HG02943 (cell line): ENCODE results near the gene TIMM10.
A peak's percentile ranks its signal among the peaks of the same experiment; 100 is the strongest.

Experiments used
- ATAC-seq: cut with Tn5 transposase; IDR thresholded peaks from one replicate; pipeline ENCODE4 v1.9.1; 2021; ENCODE audit warnings: mild to moderate bottlenecking, low read depth, moderate library complexity; ENCODE audit not compliant: unreplicated experiment

Gene TIMM10

GRCh38 chr11:57508341-57509170 lies 22.0 kb downstream of the TIMM10 start:
- no peak for ATAC-seq

- no peak for ATAC-seq
These were observed 24.0 kb downstream of the TIMM10 start for GRCh38 chr11:57506522-57506921.

- ATAC-seq: no peak
These were observed 26.0 kb downstream of the TIMM10 start for GRCh38 chr11:57504511-57504910.

GRCh38 chr11:57502870-57503269 lies 27.7 kb downstream of the TIMM10 start:
- ATAC-seq: no peak

GRCh38 chr11:57502376-57502775 lies 28.2 kb downstream of the TIMM10 start:
- ATAC-seq: no peak

GRCh38 chr11:57501953-57502352 lies 28.6 kb downstream of the TIMM10 start:
- no peak for ATAC-seq

- ATAC-seq: no peak
These were observed 29.6 kb downstream of the TIMM10 start for GRCh38 chr11:57500926-57501325.

GRCh38 chr11:57500515-57500914 lies 30.0 kb downstream of the TIMM10 start:
- no peak for ATAC-seq

- ATAC-seq: no peak
These were observed 30.5 kb downstream of the TIMM10 start for GRCh38 chr11:57499983-57500461.

GRCh38 chr11:57499413-57499982 lies 31.1 kb downstream of the TIMM10 start:
- ATAC-seq: peak; percentile 99

GRCh38 chr11:57498540-57498939 lies 32.0 kb downstream of the TIMM10 start:
- ATAC-seq: no peak

- ATAC-seq: no peak
These were observed 33.0 kb downstream of the TIMM10 start for GRCh38 chr11:57497303-57498247.

GRCh38 chr11:57496109-57496820 lies 34.3 kb downstream of the TIMM10 start:
- no peak for ATAC-seq

GRCh38 chr11:57493507-57494503 lies 36.7 kb downstream of the TIMM10 start:
- ATAC-seq: no peak

- ATAC-seq: no peak
These were observed 39.0 kb downstream of the TIMM10 start for GRCh38 chr11:57491371-57492061.

GRCh38 chr11:57490456-57491248 lies 39.9 kb downstream of the TIMM10 start:
- no peak for ATAC-seq

- ATAC-seq: no peak
These were observed 42.5 kb downstream of the TIMM10 start for GRCh38 chr11:57487920-57488659.
